ENCODE results near the gene CCDC195. TPM values are rescaled to one million over a fixed set of nuclear protein-coding genes. Genes with fewer than 3 reads are reported as not detected.

CCDC195 gene
- total and polyA plus RNA-seq, 2 donors (not counting 1 experiment from before 2014, with no cell fraction given): not detected

GRCh38 chr2:224657349-224657748, 58.8 kb downstream of the CCDC195 start:
- WGBS (ENCODE audit: insufficient coverage): 83% methylated on average over 4 of the region's 5 CpGs
- Histone ChIP-seq H2AFZ (ENCODE audit: insufficient read depth, low read depth, low read length, poor library complexity, severe bottlenecking) (no peak overlapping the region), H4K20me1 (ENCODE audit: control insufficient read depth, insufficient read depth, low read length, poor library complexity, severe bottlenecking) (no peaks in the 10 kb centered on the region), H3K4me2 (replicated peaks; ENCODE audit: low read depth, low read length, poor library complexity, severe bottlenecking) (no peak overlapping the region), H3K4me3 (ENCODE audit: control extremely low read depth in 1 of 5, extremely low read depth in 1 of 5, insufficient read depth in 1 of 5, low read depth in 2 of 5, low read length in 4 of 5) (no peak overlapping the region), H3K9me3 (ENCODE audit: control extremely low read depth in 1 of 3, control insufficient read depth in 2 of 3, insufficient read depth in 1 of 3, low read length in 2 of 3) (peaks cover 0 to 11% (median 0%) of the 10 kb centered on the region in 3 donors), H3K4me1 (ENCODE audit: control insufficient read depth in 2 of 2, insufficient read depth in 2 of 2, low read length in 2 of 2) (peaks cover 0 to 5% of the 10 kb centered on the region in 2 donors), H3K27me3 (replicated peaks in 1 of 4; ENCODE audit: control extremely low read depth in 1 of 4, control insufficient read depth in 3 of 4, insufficient read depth in 4 of 4, low read length in 3 of 4) (no peaks in the 10 kb centered on the region), H3K9ac (ENCODE audit: low read length) (no peak overlapping the region), H3K79me2 (ENCODE audit: control insufficient read depth, insufficient read depth, low read length) (no peaks in the 10 kb centered on the region), H3K27ac (ENCODE audit: low read length in 2 of 2) (no peak overlapping the region), H3K36me3 (replicated peaks in 1 of 2; ENCODE audit: control extremely low read depth in 1 of 2, control insufficient read depth in 1 of 2, extremely low read depth in 1 of 2, insufficient read depth in 2 of 2, low read length in 1 of 2) (no peaks in the 10 kb centered on the region)
- CTCF ChIA-PET: interaction anchor here (1.3 kb wide), 1 partner anchor 289 kb away, joined by 4 read pairs; no protein-coding TSS in a partner anchor
- peaks cover 11% of the 10 kb centered on the region for H3K4me1 Mint-ChIP-seq
- H3K27ac Mint-ChIP-seq: no peak overlapping the region
- POLR2A ChIA-PET: no interaction called here
- no peak for TF ChIP-seq CTCF (IDR thresholded peaks at IDR 0.05)
- no peak for TF ChIP-seq EZH2 (IDR thresholded peaks at IDR 0.05; ENCODE audit: borderline replicate concordance, insufficient read depth, low read depth, low read length, poor library complexity, severe bottlenecking)
- no peaks in the 10 kb centered on the region for H3K27me3 Mint-ChIP-seq
- intact Hi-C loops (cut with micrococcal nuclease): no loop called here
- peaks cover 2% of the 10 kb centered on the region for H3K9me3 Mint-ChIP-seq (ENCODE audit: insufficient read depth)
- no peak for ATAC-seq (ENCODE audit: low read depth)
- no peak for DNase-seq
- no peak overlapping the region for H3K4me3 Mint-ChIP-seq

DNA sequence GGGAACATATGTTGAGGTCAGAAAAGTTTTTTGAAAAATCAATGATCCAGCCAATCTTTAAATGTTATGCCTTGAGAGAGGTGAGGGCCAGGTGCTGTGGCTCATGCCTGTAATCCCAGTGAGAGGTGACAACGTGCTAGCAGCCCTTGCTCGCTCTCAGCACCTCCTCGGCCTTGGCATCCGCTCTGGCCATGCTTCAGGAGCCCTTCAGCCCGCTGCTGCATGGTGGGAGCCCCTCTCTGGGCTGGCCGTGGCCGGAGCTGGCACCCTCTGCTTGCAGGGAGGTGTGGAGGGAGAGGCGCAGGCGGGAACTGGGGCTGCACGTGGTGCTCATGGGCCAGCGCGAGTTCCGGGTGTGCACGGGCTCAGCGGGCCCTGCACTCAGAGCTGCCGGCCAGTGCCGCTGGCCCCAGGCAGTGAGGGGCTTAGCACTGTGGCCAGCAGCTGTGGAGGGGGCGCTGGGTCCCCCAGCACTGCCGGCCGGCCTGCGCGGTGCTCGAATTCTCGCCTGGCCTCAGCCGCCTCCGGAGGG, 61.1 kb downstream of the CCDC195 start:
- H3K4me3 ChIP-seq (ENCODE audit: control extremely low read depth in 1 of 5, extremely low read depth in 1 of 5, insufficient read depth in 1 of 5, low read depth in 2 of 5, low read length in 4 of 5): no peak overlapping the region
- no peaks in the 10 kb centered on the region for H3K36me3 ChIP-seq (replicated peaks in 1 of 2; ENCODE audit: control extremely low read depth in 1 of 2, control insufficient read depth in 1 of 2, extremely low read depth in 1 of 2, insufficient read depth in 2 of 2, low read length in 1 of 2)
- TF ChIP-seq EZH2 (IDR thresholded peaks at IDR 0.05; ENCODE audit: borderline replicate concordance, insufficient read depth, low read depth, low read length, poor library complexity, severe bottlenecking) (no peak), CTCF (IDR thresholded peaks at IDR 0.05) (no peak)
- peaks cover 0 to 9% (median 0%) of the 10 kb centered on the region in 3 donors for H3K9me3 ChIP-seq (ENCODE audit: control extremely low read depth in 1 of 3, control insufficient read depth in 2 of 3, insufficient read depth in 1 of 3, low read length in 2 of 3)
- H4K20me1 ChIP-seq (ENCODE audit: control insufficient read depth, insufficient read depth, low read length, poor library complexity, severe bottlenecking): no peaks in the 10 kb centered on the region
- no peak for ATAC-seq (ENCODE audit: low read depth)
- no peak overlapping the region for H2AFZ ChIP-seq (ENCODE audit: insufficient read depth, low read depth, low read length, poor library complexity, severe bottlenecking)
- H3K4me1 ChIP-seq (ENCODE audit: control insufficient read depth in 2 of 2, insufficient read depth in 2 of 2, low read length in 2 of 2): peaks cover 0 to 5% of the 10 kb centered on the region in 2 donors
- Mint-ChIP-seq H3K27me3 (no peaks in the 10 kb centered on the region), H3K4me1 (peaks cover 11% of the 10 kb centered on the region), H3K27ac (no peak overlapping the region), H3K4me3 (no peak overlapping the region), H3K9me3 (ENCODE audit: insufficient read depth) (no peaks in the 10 kb centered on the region)
- H3K4me2 ChIP-seq (replicated peaks; ENCODE audit: low read depth, low read length, poor library complexity, severe bottlenecking): no peak overlapping the region
- H3K79me2 ChIP-seq (ENCODE audit: control insufficient read depth, insufficient read depth, low read length): no peaks in the 10 kb centered on the region
- no peak for DNase-seq
- POLR2A ChIA-PET: no interaction called here
- no peak overlapping the region for H3K27ac ChIP-seq (ENCODE audit: low read length in 2 of 2)
- CTCF ChIA-PET: interaction anchor here (1.4 kb wide), 2 partner anchors 9 to 297 kb away, joined by 3 to 4 read pairs; no protein-coding TSS in a partner anchor
- H3K27me3 ChIP-seq (replicated peaks in 1 of 4; ENCODE audit: control extremely low read depth in 1 of 4, control insufficient read depth in 3 of 4, insufficient read depth in 4 of 4, low read length in 3 of 4): no peaks in the 10 kb centered on the region
- no peak overlapping the region for H3K9ac ChIP-seq (ENCODE audit: low read length)
- intact Hi-C loops (cut with micrococcal nuclease): no loop called here
- 97% methylated on average over 17 of the region's 26 CpGs for WGBS (ENCODE audit: insufficient coverage)
